ES-I3 (cell line): Measurements from ENCODE around the gene GGACT.

Experiments
- H3K36me3 ChIP-seq: 2 replicates; pipeline ENCODE4 v1.6.1; 2013; ENCODE audit warnings: mild to moderate bottlenecking, low read length, control low read depth, moderate library complexity; ENCODE audit not compliant: insufficient read depth
- H3K4me1 ChIP-seq: 2 replicates; pipeline ENCODE4 v1.6.1; 2013; ENCODE audit warnings: mild to moderate bottlenecking, control low read depth, low read length; ENCODE audit not compliant: insufficient read depth
- H3K9ac ChIP-seq: 2 replicates; pipeline ENCODE4 v1.6.1; 2013; ENCODE audit warnings: low read depth, mild to moderate bottlenecking, low read length, moderate library complexity
- H3K9me3 ChIP-seq: 2 replicates; pipeline ENCODE4 v1.6.1; 2013; ENCODE audit warnings: mild to moderate bottlenecking, low read length, moderate library complexity; ENCODE audit not compliant: control insufficient read depth, insufficient read depth

The GGACT gene

GRCh38 chr13:100493418-100493817 is 95.2 kb downstream of the GGACT start:
- Histone ChIP-seq H3K36me3 (no peaks in the 10 kb centered on the region), H3K4me1 (peaks cover 20% of the 10 kb centered on the region), H3K9me3 (no peaks in the 10 kb centered on the region; the same call in 1 of the 2 replicates), H3K9ac (no peak overlapping the region)

- peak overlapping the region; percentile 12; the same call in 1 of the 2 replicates for H3K9ac ChIP-seq
- peaks cover 30% of the 10 kb centered on the region for H3K4me1 ChIP-seq
- H3K36me3 ChIP-seq: no peaks in the 10 kb centered on the region
Observed at GRCh38 chr13:100491164-100491842, 97.3 kb downstream of the GGACT start.

GRCh38 chr13:100490692-100491091 is 97.9 kb downstream of the GGACT start:
- H3K4me1 ChIP-seq: peaks cover 30% of the 10 kb centered on the region
- no peaks in the 10 kb centered on the region; the same call in 1 of the 2 replicates for H3K9me3 ChIP-seq
- H3K36me3 ChIP-seq: no peaks in the 10 kb centered on the region
- H3K9ac ChIP-seq: peak overlapping the region; percentile 12; the same call in 1 of the 2 replicates

More at GRCh38 chr13:100491164-100491842, 97.3 kb downstream of the GGACT start:
- H3K9me3 ChIP-seq: no peaks in the 10 kb centered on the region; the same call in 1 of the 2 replicates

- no peaks in the 10 kb centered on the region for H3K36me3 ChIP-seq
- no peak overlapping the region for H3K9ac ChIP-seq
- no peaks in the 10 kb centered on the region for H3K9me3 ChIP-seq
- peaks cover 20% of the 10 kb centered on the region for H3K4me1 ChIP-seq
Observed at GRCh38 chr13:100485265-100485664, 103.3 kb downstream of the GGACT start.

GRCh38 chr13:100484702-100485101 is 103.9 kb downstream of the GGACT start:
- peaks cover 15% of the 10 kb centered on the region; the same call in 1 of the 2 replicates for H3K4me1 ChIP-seq
- H3K9me3 ChIP-seq: no peaks in the 10 kb centered on the region
- H3K9ac ChIP-seq: no peak overlapping the region
- no peaks in the 10 kb centered on the region for H3K36me3 ChIP-seq

GRCh38 chr13:100483841-100484381 is 104.7 kb downstream of the GGACT start:
- no peak overlapping the region for H3K9ac ChIP-seq
- no peaks in the 10 kb centered on the region for H3K36me3 ChIP-seq

GRCh38 chr13:100483139-100483538 is 105.5 kb downstream of the GGACT start:
- no peak overlapping the region for H3K9ac ChIP-seq
- no peaks in the 10 kb centered on the region for H3K36me3 ChIP-seq
- H3K4me1 ChIP-seq: peaks cover 19% of the 10 kb centered on the region
- H3K9me3 ChIP-seq: no peaks in the 10 kb centered on the region

More at GRCh38 chr13:100483841-100484381, 104.7 kb downstream of the GGACT start:
- Histone ChIP-seq H3K9me3 (no peaks in the 10 kb centered on the region), H3K4me1 (peaks cover 14% of the 10 kb centered on the region; the same call in 1 of the 2 replicates)

GRCh38 chr13:100480676-100481075 is 107.9 kb downstream of the GGACT start:
- Histone ChIP-seq H3K36me3 (no peaks in the 10 kb centered on the region), H3K9ac (no peak overlapping the region), H3K9me3 (no peaks in the 10 kb centered on the region), H3K4me1 (peaks cover 13% of the 10 kb centered on the region; the same call in 1 of the 2 replicates)
